Bronchial epithelial cell (primary cell): Measurements from ENCODE around the gene SFMBT1. TPM values are rescaled to one million over a fixed set of nuclear protein-coding genes. Genes with fewer than 3 reads are reported as not detected.

ENCODE experiments used
- DNase-seq: peaks from one replicate; pipeline ENCODE4 v3.0.0-alpha.2; 2010; ENCODE audit warnings: low read depth
- FAIRE-seq: peaks from 2 replicates; lab custom pipeline; 2011; peaks lifted over from hg19 to GRCh38; lab: Jason Lieb, UNC
- H3K27me3 ChIP-seq: 2 replicates; pipeline ENCODE4 v1.5.1; 2011; ENCODE audit warnings: low read length; ENCODE audit not compliant: control insufficient read depth, insufficient read depth
- H3K36me3 ChIP-seq: 2 replicates; pipeline ENCODE4 v1.5.1; 2011; ENCODE audit warnings: low read length; ENCODE audit not compliant: control insufficient read depth, insufficient read depth
- H3K4me3 ChIP-seq: 2 replicates; pipeline ENCODE4 v1.5.1; 2011; ENCODE audit warnings: mild to moderate bottlenecking, low read depth, low read length, control low read depth
- total RNA-seq: library from RNA; depleted of rRNA; stranded (reverse); fragments of >200 nt; gene quantifications from 2 replicates; pipeline ENCODE4 v1.2.1, GENCODE V29; 2014
- TF ChIP-seq, protein P1 (sequence below): IDR thresholded peaks from 2 replicates; pipeline ENCODE4 v1.5.1; 2011; ENCODE audit warnings: mild to moderate bottlenecking, moderate library complexity, low read length, control low read depth, inconsistent platforms; ENCODE audit not compliant: insufficient read depth, severe bottlenecking

The SFMBT1 gene
- total RNA-seq, 1 donor from 2014 or later: 7.6 TPM

DNA sequence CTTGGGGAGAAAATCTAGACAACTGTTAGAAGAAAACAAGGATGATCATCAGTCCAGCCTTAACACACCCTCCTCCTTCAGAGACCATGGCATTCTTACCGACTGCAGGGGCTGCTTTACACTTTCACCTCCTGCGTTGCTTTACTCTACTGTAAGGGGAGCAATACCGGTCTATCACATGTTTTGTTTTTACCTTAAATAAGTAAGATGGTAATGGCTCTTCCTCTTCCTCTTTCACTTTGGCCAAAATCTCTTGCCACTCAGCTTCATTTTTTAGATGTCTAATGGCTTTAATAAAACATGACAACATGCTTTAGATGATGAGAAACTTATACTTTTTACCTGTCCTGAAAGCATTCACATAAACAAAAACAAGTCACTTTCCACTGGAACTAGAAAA, 115.1 kb downstream of the SFMBT1 start:
- Histone ChIP-seq H3K27me3 (no peaks in the 10 kb centered on the region), H3K36me3 (peaks cover 2% of the 10 kb centered on the region), H3K4me3 (no peak overlapping the region)
- DNase-seq: no peak
- no peak for FAIRE-seq
- TF ChIP-seq, protein P1, sequence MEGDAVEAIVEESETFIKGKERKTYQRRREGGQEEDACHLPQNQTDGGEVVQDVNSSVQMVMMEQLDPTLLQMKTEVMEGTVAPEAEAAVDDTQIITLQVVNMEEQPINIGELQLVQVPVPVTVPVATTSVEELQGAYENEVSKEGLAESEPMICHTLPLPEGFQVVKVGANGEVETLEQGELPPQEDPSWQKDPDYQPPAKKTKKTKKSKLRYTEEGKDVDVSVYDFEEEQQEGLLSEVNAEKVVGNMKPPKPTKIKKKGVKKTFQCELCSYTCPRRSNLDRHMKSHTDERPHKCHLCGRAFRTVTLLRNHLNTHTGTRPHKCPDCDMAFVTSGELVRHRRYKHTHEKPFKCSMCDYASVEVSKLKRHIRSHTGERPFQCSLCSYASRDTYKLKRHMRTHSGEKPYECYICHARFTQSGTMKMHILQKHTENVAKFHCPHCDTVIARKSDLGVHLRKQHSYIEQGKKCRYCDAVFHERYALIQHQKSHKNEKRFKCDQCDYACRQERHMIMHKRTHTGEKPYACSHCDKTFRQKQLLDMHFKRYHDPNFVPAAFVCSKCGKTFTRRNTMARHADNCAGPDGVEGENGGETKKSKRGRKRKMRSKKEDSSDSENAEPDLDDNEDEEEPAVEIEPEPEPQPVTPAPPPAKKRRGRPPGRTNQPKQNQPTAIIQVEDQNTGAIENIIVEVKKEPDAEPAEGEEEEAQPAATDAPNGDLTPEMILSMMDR: no peak

DNA sequence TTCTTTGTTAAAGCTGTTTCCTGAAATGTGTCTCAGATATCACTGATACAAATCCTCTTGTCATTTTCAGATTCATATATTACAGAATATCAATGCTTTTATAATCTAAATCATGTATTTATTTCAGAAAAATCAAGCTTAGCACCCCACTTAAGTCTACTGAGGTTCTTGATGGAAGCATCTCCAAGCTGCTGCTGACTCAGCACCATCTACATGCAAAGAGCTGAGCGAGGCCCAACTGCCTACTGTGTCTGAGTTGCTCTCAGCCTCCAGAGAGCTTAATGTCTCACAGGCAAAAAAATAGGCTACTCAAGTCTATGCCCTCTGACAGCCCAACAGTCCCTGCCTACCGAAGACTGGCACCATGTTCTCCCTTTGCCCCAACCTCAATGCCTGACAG, 119.3 kb downstream of the SFMBT1 start:
- no peaks in the 10 kb centered on the region for H3K27me3 ChIP-seq
- H3K4me3 ChIP-seq: no peak overlapping the region
- peaks cover 2% of the 10 kb centered on the region for H3K36me3 ChIP-seq
- TF ChIP-seq, protein P1: no peak
- no peak for DNase-seq
- FAIRE-seq: no peak

DNA sequence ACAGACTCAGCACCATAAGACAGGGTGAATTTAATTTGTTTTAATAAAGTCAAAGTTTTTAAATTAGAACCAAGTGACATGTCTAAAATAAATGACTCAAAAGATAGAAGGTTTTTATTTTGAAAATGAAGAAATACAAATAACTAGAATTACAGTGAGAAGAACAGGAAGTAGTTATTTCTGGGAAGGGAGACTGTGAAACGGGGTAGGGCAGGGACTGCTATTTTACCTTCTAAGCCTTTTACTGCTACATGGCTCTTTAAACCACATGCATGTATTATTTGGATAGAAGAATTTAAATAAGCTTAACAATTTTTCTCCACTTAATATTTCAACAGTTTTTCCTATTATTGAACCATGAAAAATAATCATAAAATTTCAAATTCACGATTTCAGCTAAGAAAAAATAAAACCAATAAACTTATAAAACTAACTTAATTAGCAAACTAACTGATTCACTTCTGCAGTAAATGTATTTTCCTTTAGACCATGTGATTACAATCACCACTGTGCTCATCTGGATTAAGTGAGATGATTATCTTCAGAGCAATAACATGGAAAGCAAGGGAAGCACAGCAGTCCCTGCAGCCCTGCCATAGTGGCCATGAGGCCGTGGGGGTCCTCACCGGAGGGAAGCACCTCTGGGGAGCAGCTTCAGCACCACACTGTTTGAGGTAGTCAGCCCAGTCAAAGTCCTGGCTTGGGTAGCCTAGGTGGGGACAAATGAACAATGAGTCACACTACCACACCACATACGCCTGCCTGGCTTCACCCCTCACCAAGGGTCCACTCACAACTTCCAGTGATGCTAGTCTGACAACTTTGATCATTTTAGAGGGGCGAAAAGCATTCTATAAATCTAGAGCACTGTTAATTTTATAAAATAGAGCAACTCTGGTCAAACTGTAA, 120.2 kb downstream of the SFMBT1 start:
- Histone ChIP-seq H3K4me3 (no peak overlapping the region), H3K27me3 (no peaks in the 10 kb centered on the region), H3K36me3 (peaks cover 2% of the 10 kb centered on the region)
- no peak for FAIRE-seq
- no peak for DNase-seq
- TF ChIP-seq, protein P1: no peak

DNA sequence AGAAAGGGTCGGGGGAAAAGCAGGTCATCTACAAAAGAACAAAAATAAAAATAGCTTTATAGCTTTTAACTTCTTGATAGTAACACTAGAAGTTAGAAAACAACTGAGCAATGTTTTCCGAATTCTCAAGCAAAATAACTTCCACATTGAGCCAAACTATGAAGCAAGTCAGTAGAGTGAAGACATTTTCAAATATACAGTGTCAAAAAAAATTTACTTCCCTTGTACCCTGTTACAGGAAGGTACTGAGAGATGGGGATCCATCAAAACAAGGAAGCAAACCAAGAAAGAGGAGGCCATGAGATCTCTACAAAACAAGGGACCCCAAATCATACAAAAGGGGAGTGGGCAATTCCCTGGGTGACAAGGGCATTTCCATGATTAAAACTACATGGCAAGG, 121.9 kb downstream of the SFMBT1 start:
- DNase-seq (no peak), FAIRE-seq (no peak)
- H3K36me3 ChIP-seq: peaks cover 2% of the 10 kb centered on the region
- TF ChIP-seq, protein P1: no peak
- no peaks in the 10 kb centered on the region for H3K27me3 ChIP-seq
- H3K4me3 ChIP-seq: no peak overlapping the region

DNA sequence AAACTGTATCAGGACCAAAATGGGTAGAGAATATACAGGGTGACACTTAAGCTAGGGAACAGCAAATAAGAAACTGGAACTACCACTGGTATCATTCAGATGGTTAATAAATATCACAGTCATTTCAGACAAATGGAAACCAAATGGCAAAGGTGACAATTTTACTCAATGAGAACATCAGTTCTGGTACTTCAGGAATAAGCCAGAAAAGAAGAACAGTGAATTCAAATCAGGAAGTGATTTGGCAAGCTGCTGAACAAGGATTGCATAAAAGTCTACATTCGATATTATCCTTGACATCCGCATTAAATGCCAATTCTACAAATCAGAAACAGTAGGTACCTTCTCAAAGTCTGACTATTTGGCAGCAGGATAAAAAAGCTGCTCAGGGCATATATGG, 125.0 kb downstream of the SFMBT1 start:
- Histone ChIP-seq H3K4me3 (no peak overlapping the region), H3K36me3 (no peaks in the 10 kb centered on the region), H3K27me3 (no peaks in the 10 kb centered on the region)
- TF ChIP-seq, protein P1: no peak
- DNase-seq: no peak
- FAIRE-seq: no peak
